Ectodermal cell (in vitro differentiated cells): ENCODE data around the gene TP53TG3E. TPM values are rescaled to one million over a fixed set of nuclear protein-coding genes. Genes with fewer than 3 reads are reported as not detected.
"Not testable (repeated sequence)": the region's sequence is repeated elsewhere in the genome, so short reads cannot be mapped to it uniquely, and the experiment has no call there.

Experiments
- H3K27ac ChIP-seq: 2 replicates; pipeline ENCODE4 v1.7.0; 2013; ENCODE audit warnings: mild to moderate bottlenecking, low read depth, low read length; ENCODE audit not compliant: insufficient read depth, poor library complexity, severe bottlenecking
- H3K27me3 ChIP-seq: 2 replicates; pipeline ENCODE4 v1.7.0; 2013; ENCODE audit warnings: mild to moderate bottlenecking, low read length; ENCODE audit not compliant: insufficient read depth, control insufficient read depth, poor library complexity, severe bottlenecking
- H3K36me3 ChIP-seq: one replicate; pipeline ENCODE4 v1.7.0; 2013; ENCODE audit warnings: low read length; ENCODE audit not compliant: control insufficient read depth, insufficient read depth
- H3K4me1 ChIP-seq: one replicate; pipeline ENCODE4 v1.7.0; 2013; ENCODE audit warnings: low read length; ENCODE audit not compliant: control insufficient read depth, insufficient read depth
- H3K4me3 ChIP-seq: 2 replicates; pipeline ENCODE4 v1.7.0; 2013; ENCODE audit warnings: low read depth, low read length, control low read depth; ENCODE audit not compliant: insufficient read depth
- H3K9me3 ChIP-seq: 2 replicates; pipeline ENCODE4 v1.7.0; 2013; ENCODE audit warnings: mild to moderate bottlenecking, low read length, moderate library complexity; ENCODE audit not compliant: control insufficient read depth
- WGBS, 2 experiments: methylation state at CpG; one replicate each; pipeline ENCODE4 v1.1.7; 2013; ENCODE audit warnings: missing lambda C conversion rate in 2 of 2; 5-methylcytosine and 5-hydroxymethylcytosine counted together
- polyA plus RNA-seq, 4 experiments: library from polyadenylated mRNA; stranded (reverse); fragments of 50-300 nt; gene quantifications; one replicate each; pipeline ENCODE4 v1.2.3, GENCODE V29; 2013

Gene TP53TG3E, protein sequence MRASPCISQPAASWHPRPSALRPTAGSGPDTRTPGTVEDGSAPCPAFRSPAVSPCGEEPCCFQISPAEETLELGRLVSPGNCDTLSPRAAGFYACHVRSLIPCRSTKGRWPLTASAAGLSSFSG
- polyA plus RNA-seq (2013, experiment 1 of 4): not detected
- polyA plus RNA-seq (2013, experiment 2 of 4): not detected
- not detected for polyA plus RNA-seq (2013, experiment 3 of 4)
- polyA plus RNA-seq (2013, experiment 4 of 4): not detected

DNA sequence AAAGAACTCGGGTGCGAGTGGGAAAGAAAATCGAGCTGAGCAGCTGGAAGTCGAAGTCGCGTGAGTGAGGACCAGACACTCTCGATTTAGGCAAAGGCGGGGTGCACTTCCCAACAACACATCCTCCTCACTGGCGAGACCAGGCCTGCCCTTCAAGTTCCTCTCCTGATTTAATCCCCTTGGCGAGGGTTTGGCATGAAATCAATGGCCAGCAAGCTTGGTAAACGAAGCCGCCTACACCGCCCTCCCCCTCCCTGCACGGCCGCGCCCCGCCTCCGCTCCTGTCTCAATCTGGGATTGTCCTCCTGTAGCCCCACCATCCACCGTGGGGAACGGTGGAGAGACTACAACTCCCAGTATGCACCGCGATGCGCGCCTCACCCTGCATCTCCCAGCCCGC, at the start of gene TP53TG3E:
TSS of gene TP53TG3E (plus strand) at position 301 of the 400 bp plus-strand sequence. CDS start at position 369, 68 bp downstream.
- not testable (repeated sequence) for H3K27ac ChIP-seq, H3K27me3 ChIP-seq, H3K4me3 ChIP-seq, H3K4me1 ChIP-seq, H3K9me3 ChIP-seq, H3K36me3 ChIP-seq
- no CpG with 5 or more reads among the region's 25 CpGs for WGBS, 2 experiments

DNA sequence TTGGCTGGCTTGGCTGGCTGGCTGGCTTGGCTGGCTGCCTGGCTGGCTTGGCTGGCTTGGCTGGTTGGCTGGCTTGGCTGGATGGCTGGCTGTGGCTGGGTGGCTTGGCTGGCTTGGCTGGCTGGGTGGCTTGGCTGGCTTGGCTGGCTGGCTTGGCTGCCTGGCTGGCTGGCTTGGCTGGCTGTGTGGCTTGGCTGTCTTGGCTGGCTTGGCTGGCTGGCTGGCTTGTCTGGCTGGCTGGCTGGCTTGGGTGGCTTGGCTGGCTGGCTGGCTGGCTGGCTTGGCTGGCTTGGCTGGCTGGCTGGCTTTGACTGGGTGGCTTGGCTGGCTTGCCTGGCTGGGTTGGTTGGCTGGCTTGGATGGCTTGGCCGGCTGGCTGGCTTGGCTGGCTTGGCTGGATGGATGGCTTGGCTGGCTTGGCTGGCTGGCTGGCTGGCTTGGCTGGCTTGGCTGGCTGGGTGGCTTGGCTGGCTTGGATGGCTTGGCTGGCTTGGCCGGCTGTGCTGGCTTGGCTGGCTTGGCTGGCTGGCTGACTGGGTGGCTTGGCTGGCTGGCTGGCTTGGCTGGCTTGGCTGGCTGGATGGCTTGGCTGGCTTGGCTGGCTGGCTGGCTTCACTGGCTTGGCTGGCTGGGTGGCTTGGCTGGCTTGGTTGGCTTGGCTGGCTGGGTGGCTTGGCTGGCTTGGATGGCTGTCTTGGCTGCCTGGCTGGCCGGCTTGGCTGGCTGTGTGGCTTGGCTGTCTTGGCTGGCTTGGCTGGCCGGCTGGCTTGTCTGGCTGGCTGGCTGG, 32.3 kb downstream of the TP53TG3E start:
- 74 to 80% methylated on average over 4 of the region's 4 CpGs for WGBS, 2 experiments
- H3K27ac ChIP-seq, H3K4me3 ChIP-seq, H3K4me1 ChIP-seq, H3K27me3 ChIP-seq, H3K36me3 ChIP-seq, H3K9me3 ChIP-seq: not testable (repeated sequence)

DNA sequence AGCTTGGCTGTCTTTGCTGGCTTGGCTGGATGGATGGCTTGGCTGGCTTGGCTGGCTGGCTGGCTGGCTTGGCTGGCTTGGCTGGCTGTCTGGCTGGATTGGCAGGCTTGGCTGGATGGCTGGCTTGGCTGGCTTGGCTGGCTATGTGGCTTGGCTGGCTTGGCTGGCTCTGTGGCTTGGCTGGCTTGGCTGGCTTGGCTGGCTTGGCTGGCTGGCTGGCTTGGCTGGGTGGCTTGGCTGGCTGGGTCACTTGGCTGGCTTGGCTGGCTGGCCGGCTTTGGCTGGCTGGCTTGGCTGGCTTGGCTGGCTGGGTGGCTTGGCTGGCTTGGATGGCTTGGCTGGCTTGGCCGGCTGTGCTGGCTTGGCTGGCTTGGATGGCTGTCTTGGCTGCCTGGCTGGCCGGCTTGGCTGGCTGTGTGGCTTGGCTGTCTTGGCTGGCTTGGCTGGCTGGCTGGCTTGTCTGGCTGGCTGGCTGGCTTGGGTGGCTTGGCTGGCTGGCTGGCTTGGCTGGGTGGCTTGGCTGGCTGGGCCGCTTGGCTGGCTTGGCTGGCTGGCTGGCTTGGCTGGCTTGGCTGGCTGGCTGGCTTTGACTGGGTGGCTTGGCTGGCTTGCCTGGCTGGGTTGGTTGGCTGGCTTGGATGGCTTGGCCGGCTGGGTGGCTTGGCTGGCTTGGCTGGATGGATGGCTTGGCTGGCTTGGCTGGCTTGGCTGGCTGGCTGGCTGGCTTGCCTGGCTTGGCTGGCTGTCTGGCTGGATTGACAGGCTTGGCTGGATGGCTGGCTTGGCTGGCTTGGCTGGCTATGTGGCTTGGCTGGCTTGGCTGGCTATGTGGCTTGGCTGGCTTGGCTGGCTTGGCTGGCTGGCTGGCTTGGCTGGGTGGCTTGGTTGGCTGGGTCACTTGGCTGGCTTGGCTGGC, 33.8 kb downstream of the TP53TG3E start:
- 79 to 80% methylated on average over 5 of the region's 5 CpGs for WGBS, 2 experiments
- not testable (repeated sequence) for H3K36me3 ChIP-seq, H3K9me3 ChIP-seq, H3K27ac ChIP-seq, H3K4me1 ChIP-seq, H3K27me3 ChIP-seq, H3K4me3 ChIP-seq

DNA sequence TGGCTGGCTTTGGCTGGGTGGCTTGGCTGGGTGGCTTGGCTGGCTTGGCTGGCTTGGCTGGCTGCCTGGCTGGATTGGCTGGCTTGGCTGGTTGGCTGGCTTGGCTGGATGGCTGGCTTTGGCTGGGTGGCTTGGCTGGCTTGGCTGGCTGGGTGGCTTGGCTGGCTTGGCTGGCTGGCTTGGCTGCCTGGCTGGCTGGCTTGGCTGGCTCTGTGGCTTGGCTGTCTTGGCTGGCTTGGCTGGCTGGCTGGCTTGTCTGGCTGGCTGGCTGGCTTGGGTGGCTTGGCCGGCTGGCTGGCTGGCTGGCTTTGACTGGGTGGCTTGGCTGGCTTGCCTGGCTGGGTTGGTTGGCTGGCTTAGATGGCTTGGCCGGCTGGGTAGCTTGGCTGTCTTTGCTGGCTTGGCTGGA, 34.4 kb downstream of the TP53TG3E start:
- not testable (repeated sequence) for H3K4me1 ChIP-seq, H3K9me3 ChIP-seq, H3K27ac ChIP-seq, H3K4me3 ChIP-seq, H3K27me3 ChIP-seq, H3K36me3 ChIP-seq
- WGBS, 2 experiments: 68 to 72% methylated on average over 2 of the region's 2 CpGs

DNA sequence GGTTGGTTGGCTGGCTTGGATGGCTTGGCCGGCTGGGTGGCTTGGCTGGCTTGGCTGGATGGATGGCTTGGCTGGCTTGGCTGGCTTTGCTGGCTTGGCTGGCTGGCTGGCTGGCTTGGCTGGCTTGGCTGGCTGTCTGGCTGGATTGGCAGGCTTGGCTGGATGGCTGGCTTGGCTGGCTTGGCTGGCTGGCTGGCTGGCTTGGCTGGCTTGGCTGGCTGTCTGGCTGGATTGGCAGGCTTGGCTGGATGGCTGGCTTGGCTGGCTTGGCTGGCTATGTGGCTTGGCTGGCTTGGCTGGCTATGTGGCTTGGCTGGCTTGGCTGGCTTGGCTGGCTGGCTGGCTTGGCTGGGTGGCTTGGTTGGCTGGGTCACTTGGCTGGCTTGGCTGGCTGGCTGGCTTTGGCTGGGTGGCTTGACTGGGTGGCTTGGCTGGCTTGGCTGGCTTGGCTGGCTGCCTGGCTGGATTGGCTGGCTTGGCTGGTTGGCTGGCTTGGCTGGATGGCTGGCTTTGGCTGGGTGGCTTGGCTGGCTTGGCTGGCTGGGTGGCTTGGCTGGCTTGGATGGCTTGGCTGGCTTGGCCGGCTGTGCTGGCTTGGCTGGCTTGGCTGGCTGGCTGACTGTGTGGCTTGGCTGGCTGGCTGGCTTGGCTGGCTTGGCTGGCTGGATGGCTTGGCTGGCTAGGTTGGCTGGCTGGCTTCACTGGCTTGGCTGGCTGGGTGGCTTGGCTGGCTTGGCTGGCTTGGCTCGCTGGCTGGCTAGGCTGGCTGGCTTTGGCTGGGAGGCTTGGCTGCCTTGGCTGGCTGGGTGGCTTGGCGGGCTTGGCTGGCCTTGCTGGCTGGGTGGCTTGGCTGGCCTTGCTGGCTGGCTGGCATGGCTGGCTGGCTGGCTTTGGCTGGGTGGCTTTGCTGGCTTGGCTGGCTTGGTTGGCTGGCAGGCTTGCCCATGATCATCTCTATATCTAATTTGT, 35.3 kb downstream of the TP53TG3E start:
- not testable (repeated sequence) for H3K4me1 ChIP-seq, H3K36me3 ChIP-seq, H3K27ac ChIP-seq, H3K9me3 ChIP-seq, H3K27me3 ChIP-seq, H3K4me3 ChIP-seq
- WGBS, 2 experiments: 80% methylated on average over 3 of the region's 4 CpGs
